GM23248 (cell line): ENCODE measurements around the gene UTS2R.
"Not testable (repeated sequence)": the region's sequence is repeated elsewhere in the genome, so short reads cannot be mapped to it uniquely, and the experiment has no call there.

Experiments used
- EZH2 ChIP-seq: fragments of 200-600 bp; sonication (generic); IDR thresholded peaks from 2 replicates; pipeline ENCODE4 v1.6.1; 2018; ENCODE audit warnings: antibody characterized with exemption, mild to moderate bottlenecking; ENCODE audit not compliant: insufficient read depth, poor library complexity, severe bottlenecking
- EZH2phosphoT487 ChIP-seq: fragments of 200-600 bp; sonication (generic); IDR thresholded peaks from 2 replicates; pipeline ENCODE4 v1.6.1; 2018; ENCODE audit warnings: antibody characterized with exemption, moderate library complexity, mild to moderate bottlenecking, low read depth; ENCODE audit not compliant: insufficient read depth

DNA sequence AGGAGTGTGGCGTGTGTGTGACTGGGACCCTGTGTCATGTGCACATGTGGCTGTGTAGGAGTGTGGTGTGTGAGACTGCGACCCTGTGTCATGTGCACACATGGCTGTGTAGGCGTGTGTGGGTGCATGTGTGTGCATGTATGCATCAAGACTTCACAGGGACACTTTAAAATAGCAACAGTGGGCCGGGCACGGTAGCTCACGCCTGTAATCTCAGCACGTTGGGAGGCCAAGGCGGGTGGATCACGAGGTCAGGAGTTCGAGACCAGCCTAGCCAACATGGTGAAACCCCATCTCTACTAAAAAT lies 10.1 kb downstream of the UTS2R start:
- TF ChIP-seq EZH2phosphoT487, EZH2: not testable (repeated sequence)
